IMR-90 (cell line): ENCODE results near the gene CD7. TPM values are rescaled to one million over a fixed set of nuclear protein-coding genes. Genes with fewer than 3 reads are reported as not detected.

ENCODE experiments used
- ATAC-seq: fragments of 200-7000 bp; cut with Tn5 transposase; 2 replicates; pipeline ENCODE4 v1.9.1; 2020; ENCODE audit warnings: low read depth, mild to moderate bottlenecking, moderate library complexity
- BruUV-seq: library from RNA; stranded (reverse); fragments of 400-500 nt; replicated peaks from 2 replicates; lab custom pipeline; 2021; lab: Mats Ljungman, UMichigan
- CTCF ChIA-PET: fragments of 300-600 bp; formaldehyde crosslinking; extraction: SDS; loops from one replicate; lab custom pipeline; 2021; ENCODE audit warnings: antibody characterized with exemption; lab: Yijun Ruan, JAX
- POLR2A ChIA-PET: fragments of 300-600 bp; sonication (Branson Sonifier 250); formaldehyde crosslinking; loops from one replicate; lab custom pipeline; 2022; ENCODE audit warnings: antibody characterized with exemption; ENCODE audit not compliant: unreplicated experiment; lab: Charles Lee
- DNase-seq: peaks from one replicate; pipeline ENCODE4 v3.0.0; 2013
- H2AFZ ChIP-seq: replicated peaks from 2 replicates; pipeline ENCODE3; 2013; ENCODE audit warnings: low read length, mild to moderate bottlenecking; ENCODE audit not compliant: poor library complexity
- H2AK5ac ChIP-seq: 2 replicates; pipeline ENCODE4 v1.6.1; 2013; ENCODE audit warnings: low read depth, low read length, inconsistent platforms
- H2AK9ac ChIP-seq: replicated peaks from 2 replicates; pipeline ENCODE3; 2013; ENCODE audit warnings: mild to moderate bottlenecking, low read depth, low read length, moderate library complexity; ENCODE audit not compliant: poor library complexity
- H2BK120ac ChIP-seq: 2 replicates; pipeline ENCODE4 v1.6.1; 2013; ENCODE audit warnings: low read depth, low read length, inconsistent platforms
- H2BK15ac ChIP-seq: 3 replicates; pipeline ENCODE4 v1.6.1; 2013; ENCODE audit warnings: low read depth, low read length, inconsistent platforms
- H2BK20ac ChIP-seq: 2 replicates; pipeline ENCODE4 v1.6.1; 2013; ENCODE audit warnings: low read depth, mild to moderate bottlenecking, inconsistent platforms, low read length, moderate library complexity
- H2BK5ac ChIP-seq: 2 replicates; pipeline ENCODE4 v1.6.1; 2013; ENCODE audit warnings: mild to moderate bottlenecking, low read depth, low read length, inconsistent platforms; ENCODE audit not compliant: poor library complexity, severe bottlenecking
- H3K14ac ChIP-seq: replicated peaks from 2 replicates; pipeline ENCODE4 v1.6.1; 2013; ENCODE audit warnings: low read depth, low read length, inconsistent platforms
- H3K18ac ChIP-seq: 2 replicates; pipeline ENCODE4 v1.6.1; 2013; ENCODE audit warnings: low read depth, low read length, control low read depth
- H3K23ac ChIP-seq: 2 replicates; pipeline ENCODE4 v1.6.1; 2013; ENCODE audit warnings: low read depth, low read length, inconsistent platforms
- H3K27ac ChIP-seq: 2 replicates; pipeline ENCODE4 v1.5.1; 2013; ENCODE audit warnings: mild to moderate bottlenecking, control low read depth, low read length; ENCODE audit not compliant: insufficient read depth
- H3K27me3 ChIP-seq: 2 replicates; pipeline ENCODE4 v1.6.1; 2013; ENCODE audit warnings: low read length; ENCODE audit not compliant: control insufficient read depth, insufficient read depth
- H3K36me3 ChIP-seq: 2 replicates; pipeline ENCODE4 v1.6.1; 2013; ENCODE audit warnings: low read length, mixed read lengths; ENCODE audit not compliant: control insufficient read depth, insufficient read depth
- H3K4ac ChIP-seq: 2 replicates; pipeline ENCODE4 v1.6.1; 2013; ENCODE audit warnings: low read depth, low read length, inconsistent platforms
- H3K4me1 ChIP-seq: 2 replicates; pipeline ENCODE4 v1.6.1; 2013; ENCODE audit warnings: low read length, mixed read lengths; ENCODE audit not compliant: control insufficient read depth, insufficient read depth
- H3K4me2 ChIP-seq: 2 replicates; pipeline ENCODE4 v1.6.1; 2013; ENCODE audit warnings: low read depth, mild to moderate bottlenecking, control low read depth, low read length, moderate library complexity
- H3K4me3 ChIP-seq: 2 replicates; pipeline ENCODE4 v1.5.1; 2013; ENCODE audit warnings: low read depth, mild to moderate bottlenecking, control low read depth, low read length, moderate library complexity; ENCODE audit not compliant: insufficient read depth
- H3K56ac ChIP-seq: 2 replicates; pipeline ENCODE4 v1.6.1; 2013; ENCODE audit warnings: low read length, inconsistent platforms; ENCODE audit not compliant: insufficient read depth; ENCODE audit errors: extremely low read depth
- H3K79me1 ChIP-seq, 2 experiments: 2 replicates each; pipeline ENCODE4 v1.6.1; 2013; ENCODE audit warnings: low read length in 2 of 2, inconsistent platforms in 1 of 2, low read depth in 1 of 2
- H3K9ac ChIP-seq: 2 replicates; pipeline ENCODE4 v1.6.1; 2013; ENCODE audit warnings: low read depth, low read length, control low read depth
- H3K9me1 ChIP-seq: 2 replicates; pipeline ENCODE4 v1.6.1; 2013; ENCODE audit warnings: low read length, inconsistent platforms; ENCODE audit not compliant: insufficient read depth
- H3K9me3 ChIP-seq: 2 replicates; pipeline ENCODE4 v1.6.1; 2013; ENCODE audit warnings: low read length; ENCODE audit not compliant: control insufficient read depth, insufficient read depth
- H4K20me1 ChIP-seq: 2 replicates; pipeline ENCODE4 v1.6.1; 2013; ENCODE audit warnings: low read length, inconsistent platforms; ENCODE audit not compliant: insufficient read depth
- H4K5ac ChIP-seq: 2 replicates; pipeline ENCODE4 v1.6.1; 2013; ENCODE audit warnings: mild to moderate bottlenecking, low read depth, low read length, control low read depth
- H4K8ac ChIP-seq, 2 experiments: 2 replicates each; pipeline ENCODE4 v1.6.1; 2013; ENCODE audit warnings: low read depth in 2 of 2, low read length in 2 of 2, control low read depth in 1 of 2, inconsistent platforms in 1 of 2
- H4K91ac ChIP-seq: 2 replicates; pipeline ENCODE4 v1.6.1; 2013; ENCODE audit warnings: low read depth, low read length, inconsistent platforms; ENCODE audit not compliant: insufficient read depth
- BHLHE40 ChIP-seq: fragments of 150-350 bp; IDR thresholded peaks from 2 replicates; pipeline ENCODE4 v1.6.1; 2016; ENCODE audit warnings: mild to moderate bottlenecking, low read depth, low read length
- CEBPB ChIP-seq: IDR thresholded peaks from 2 replicates; pipeline ENCODE4 v1.6.1; 2012; ENCODE audit warnings: low read depth, low read length, improper control_type of control experiment
- CHD1 ChIP-seq: IDR thresholded peaks from 2 replicates; pipeline ENCODE4 v1.6.1; 2012; ENCODE audit warnings: low read depth, low read length, improper control_type of control experiment
- CTCF ChIP-seq: conservative IDR thresholded peaks from 2 replicates; pipeline ENCODE4 v1.5.1; 2012; ENCODE audit warnings: mild to moderate bottlenecking, low read depth, low read length, improper control_type of control experiment
- ELK1 ChIP-seq: fragments of 150-350 bp; IDR thresholded peaks from 2 replicates; pipeline ENCODE4 v1.6.1; 2016; ENCODE audit warnings: low read depth, mild to moderate bottlenecking, low read length, moderate library complexity, borderline replicate concordance
- FOS ChIP-seq: fragments of 150-350 bp; IDR thresholded peaks from 2 replicates; pipeline ENCODE4 v1.6.1; 2016; ENCODE audit warnings: low read depth, low read length
- MAFK ChIP-seq: IDR thresholded peaks from 2 replicates; pipeline ENCODE4 v1.6.1; 2012; ENCODE audit warnings: low read depth, low read length, improper control_type of control experiment
- MAZ ChIP-seq: IDR thresholded peaks from 2 replicates; pipeline ENCODE4 v1.6.1; 2012; ENCODE audit warnings: low read depth, mild to moderate bottlenecking, low read length, improper control_type of control experiment, moderate library complexity, borderline replicate concordance
- MXI1 ChIP-seq: IDR thresholded peaks from 2 replicates; pipeline ENCODE4 v1.6.1; 2012; ENCODE audit warnings: low read depth, mild to moderate bottlenecking, low read length, moderate library complexity, borderline replicate concordance
- NFE2L2 ChIP-seq: fragments of 150-350 bp; IDR thresholded peaks from 2 replicates; pipeline ENCODE4 v1.6.1; 2016; ENCODE audit warnings: low read depth, mild to moderate bottlenecking, low read length
- POLR2A ChIP-seq: IDR thresholded peaks from 2 replicates; pipeline ENCODE4 v1.6.1; 2012; ENCODE audit warnings: mild to moderate bottlenecking, low read depth, low read length
- RAD21 ChIP-seq: IDR thresholded peaks from 2 replicates; pipeline ENCODE4 v1.6.1; 2012; ENCODE audit warnings: low read length, improper control_type of control experiment
- RCOR1 ChIP-seq: IDR thresholded peaks from 2 replicates; pipeline ENCODE4 v1.6.1; 2012; ENCODE audit warnings: mild to moderate bottlenecking, low read length, improper control_type of control experiment; ENCODE audit not compliant: insufficient replicate concordance
- RFX5 ChIP-seq: IDR thresholded peaks from 2 replicates; pipeline ENCODE4 v1.8.0; 2012; ENCODE audit warnings: low read depth, mild to moderate bottlenecking, low read length, moderate library complexity
- USF2 ChIP-seq: fragments of 150-350 bp; IDR thresholded peaks from 2 replicates; pipeline ENCODE4 v1.6.1; 2017; ENCODE audit warnings: mild to moderate bottlenecking, antibody characterized with exemption, low read length, low read depth
- WGBS, 2 experiments: methylation state at CpG; one replicate each; pipeline versions ENCODE4 v1.1.5 to v1.1.7; 2013; ENCODE audit warnings: missing lambda C conversion rate in 2 of 2; ENCODE audit not compliant: insufficient read length in 1 of 2; ENCODE audit errors: extremely low coverage in 2 of 2; 5-methylcytosine and 5-hydroxymethylcytosine counted together
- dilution Hi-C: fragments of 300-500 bp; cut with HindIII; formaldehyde crosslinking; loops from one replicate; pipeline ENCODE4 v1.14.3; 2018; ENCODE audit warnings: low sequenced_read_pairs; ENCODE audit not compliant: unreplicated experiment
- in situ Hi-C: fragments of 300-500 bp; cut with MboI; formaldehyde crosslinking; loops from 3 replicates; pipeline ENCODE4 v1.14.3; 2019; ENCODE audit warnings: low sequenced_read_pairs, inconsistent platforms, mixed read lengths
- intact Hi-C: fragments of 100-400 bp; cut with micrococcal nuclease; formaldehyde crosslinking; loops from 2 replicates; pipeline ENCODE4 v1.10.0; 2022
- polyA plus RNA-seq, 3 experiments: library from polyadenylated mRNA; depleted of rRNA; stranded (reverse); fragments of >200 nt; gene quantifications; 2 replicates each; pipeline ENCODE4 v1.2.3, GENCODE V29; 2012; ENCODE audit warnings: low replicate concordance in 1 of 3
- total RNA-seq: library from RNA; depleted of rRNA; stranded (reverse); fragments of >200 nt; gene quantifications from 2 replicates; pipeline ENCODE4 v1.2.3, GENCODE V29; 2012

The CD7 gene
- total and polyA plus RNA-seq, 2 of the 4 experiments (the other 2 are of a cell fraction): not detected

GRCh38 chr17:82361885-82362633, 44.7 kb upstream of the CD7 start:
- Histone ChIP-seq H3K4me1 (no peaks in the 10 kb centered on the region), H3K27ac (no peak overlapping the region), H2BK120ac (no peak overlapping the region), H4K91ac (no peak overlapping the region), H2AK9ac (no peak overlapping the region), H2BK5ac (no peak overlapping the region), H3K9me3 (no peaks in the 10 kb centered on the region), H3K18ac (no peak overlapping the region), H3K9ac (no peak overlapping the region), H3K4me3 (no peak overlapping the region), H2BK15ac (no peak overlapping the region), H3K79me1 (no peaks in the 10 kb centered on the region), H4K8ac (no peak overlapping the region), H3K36me3 (no peaks in the 10 kb centered on the region), H3K14ac (no peak overlapping the region), H2AFZ (no peak overlapping the region), H2BK20ac (no peak overlapping the region), H3K4ac (no peak overlapping the region), H3K9me1 (no peaks in the 10 kb centered on the region), H4K20me1 (no peaks in the 10 kb centered on the region), H2AK5ac (no peak overlapping the region), H3K27me3 (peaks cover 22% of the 10 kb centered on the region), H3K56ac (no peak overlapping the region), H4K5ac (no peak overlapping the region), H3K23ac (no peak overlapping the region), H3K4me2 (no peak overlapping the region)
- ATAC-seq (no peak), DNase-seq (no peak)
- dilution Hi-C loops (no loop called here), intact Hi-C loops (no loop called here), in situ Hi-C loops (no loop called here)
- no TSS peak for BruUV-seq
- ChIA-PET CTCF (interaction anchor here (0.8 kb wide), 1 partner anchor 249 kb away, joined by 3 read pairs; no protein-coding TSS in a partner anchor), POLR2A (interaction anchor here (0.6 kb wide), 1 partner anchor 38 kb away, joined by 5 read pairs; no protein-coding TSS in a partner anchor)
- 77% methylated on average over 5 of the region's 6 CpGs; no CpG with 5 or more reads in 1 of the 2 experiments for WGBS, 2 experiments
- TF ChIP-seq CHD1 (no peak), POLR2A (no peak), FOS (no peak), NFE2L2 (no peak), RFX5 (no peak), USF2 (no peak), BHLHE40 (no peak), MXI1 (no peak), RAD21 (no peak), MAZ (no peak), MAFK (no peak), RCOR1 (no peak), CEBPB (no peak), ELK1 (no peak), CTCF (no peak)
